ENCODE measurements around the gene PCNA.

Gene PCNA

DNA sequence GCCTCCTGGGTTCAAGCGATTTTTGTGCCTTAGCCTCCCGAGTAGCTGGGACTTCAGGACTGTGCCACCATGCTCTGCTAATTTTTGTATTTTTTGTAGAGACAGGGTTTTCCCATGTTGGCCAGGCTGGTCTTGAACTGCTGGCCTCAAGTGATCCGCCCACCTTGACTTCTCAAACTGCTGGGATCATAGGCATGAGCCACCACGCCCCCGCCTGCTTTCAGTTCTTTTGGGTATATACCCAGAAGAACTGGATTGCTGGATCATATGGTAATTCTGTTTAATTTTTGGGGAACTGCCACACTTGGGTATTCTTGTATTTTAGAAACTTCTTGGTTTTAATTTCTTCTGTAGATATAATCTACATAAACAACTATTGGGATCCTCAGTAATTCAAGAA lies 24.1 kb upstream of the PCNA start:
- no peak overlapping the region for H3K4me3 ChIP-seq (ENCODE audit: low read depth, low read length)

DNA sequence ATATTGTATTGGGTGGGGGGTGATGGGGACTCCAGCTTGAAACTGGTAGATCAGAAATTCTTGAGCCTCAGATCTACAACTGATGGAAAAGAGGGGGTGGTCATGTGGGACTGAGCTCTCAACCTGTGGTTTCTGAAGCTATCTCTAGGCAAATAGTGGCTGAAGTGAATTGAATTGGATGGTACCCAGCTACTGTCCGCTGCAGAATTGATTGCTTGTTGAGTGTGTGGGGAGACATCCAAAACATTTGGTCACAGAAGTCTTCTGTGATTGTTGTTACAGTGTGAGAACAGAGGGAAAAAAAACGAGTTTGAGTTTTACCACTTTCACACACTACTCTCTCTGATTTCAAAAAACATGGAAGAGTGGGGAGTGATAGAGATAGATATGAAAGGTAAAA lies 21.9 kb upstream of the PCNA start:
- H3K4me3 ChIP-seq (ENCODE audit: low read depth, low read length): no peak overlapping the region

DNA sequence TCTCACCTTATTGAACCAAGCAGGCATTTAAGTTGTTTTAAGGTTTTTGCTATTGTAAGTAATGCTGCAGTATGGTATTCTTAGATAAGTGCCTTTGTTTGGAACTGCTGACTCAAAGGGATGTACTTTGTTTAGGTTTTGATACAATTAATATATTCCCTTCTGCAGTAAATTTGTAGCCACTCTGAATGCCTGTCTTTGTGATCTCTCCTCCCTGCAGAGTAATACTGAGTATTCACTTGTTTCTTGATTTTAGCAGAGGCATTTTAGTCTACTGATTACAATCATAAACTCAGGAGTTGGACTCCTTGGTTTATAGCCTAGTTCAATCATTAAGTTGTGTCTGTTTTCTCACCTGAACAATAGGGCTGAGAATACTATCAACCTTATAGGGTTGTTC lies 20.4 kb upstream of the PCNA start:
- no peak overlapping the region for H3K4me3 ChIP-seq (ENCODE audit: low read depth, low read length)

DNA sequence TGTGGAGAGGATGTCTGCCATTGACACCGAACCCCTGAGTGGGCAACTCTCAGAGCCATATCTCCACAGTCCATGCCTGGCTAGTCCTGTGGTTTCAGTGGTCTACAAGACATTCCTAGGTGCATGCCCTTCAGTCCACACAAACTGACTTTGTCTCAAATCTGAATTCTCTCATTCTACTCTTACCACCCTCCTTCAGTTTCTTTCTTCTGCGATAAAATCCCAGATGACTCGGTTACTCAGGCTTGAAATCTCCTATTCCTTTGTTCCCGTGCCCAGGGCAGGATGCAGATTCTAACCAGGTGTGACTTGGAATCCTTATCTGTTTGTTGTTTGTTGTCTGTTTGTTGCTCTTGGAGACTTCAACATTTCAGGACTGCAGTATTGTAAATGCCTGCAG lies 16.3 kb upstream of the PCNA start:
- no peak overlapping the region for H3K4me3 ChIP-seq (ENCODE audit: low read depth, low read length)

DNA sequence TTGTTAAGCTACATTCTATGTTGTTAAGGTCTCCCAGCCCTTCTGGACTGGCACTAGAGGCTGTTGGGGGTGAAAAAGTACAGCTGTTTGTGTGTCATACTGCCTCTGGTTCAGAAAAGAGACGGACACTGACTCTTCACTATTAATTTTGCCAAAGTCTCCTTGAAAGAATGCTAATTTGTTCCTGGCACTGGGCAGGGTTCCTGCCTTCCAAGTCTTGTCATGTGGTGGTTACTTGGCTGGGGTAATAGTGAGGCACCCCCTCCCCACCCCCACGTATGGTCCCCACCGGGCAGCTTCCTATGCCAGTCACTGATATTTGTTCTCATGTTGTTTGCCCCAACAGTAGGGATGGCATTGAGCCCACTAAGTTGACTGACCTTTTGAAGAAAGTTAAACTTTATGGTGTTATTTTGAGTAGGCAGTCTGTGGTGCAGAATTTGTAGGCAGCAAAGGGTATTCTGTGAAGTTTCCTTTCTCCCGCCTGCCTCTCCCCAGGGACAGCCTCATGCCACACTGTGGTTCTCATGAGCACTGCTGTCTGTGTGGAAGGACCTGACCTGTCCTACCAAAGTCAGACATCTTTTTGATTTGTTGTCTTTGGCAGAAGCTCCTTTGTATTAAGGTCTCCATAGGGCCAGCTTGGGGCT lies 15.7 kb upstream of the PCNA start:
- no peak overlapping the region for H3K4me3 ChIP-seq (ENCODE audit: low read depth, low read length)

DNA sequence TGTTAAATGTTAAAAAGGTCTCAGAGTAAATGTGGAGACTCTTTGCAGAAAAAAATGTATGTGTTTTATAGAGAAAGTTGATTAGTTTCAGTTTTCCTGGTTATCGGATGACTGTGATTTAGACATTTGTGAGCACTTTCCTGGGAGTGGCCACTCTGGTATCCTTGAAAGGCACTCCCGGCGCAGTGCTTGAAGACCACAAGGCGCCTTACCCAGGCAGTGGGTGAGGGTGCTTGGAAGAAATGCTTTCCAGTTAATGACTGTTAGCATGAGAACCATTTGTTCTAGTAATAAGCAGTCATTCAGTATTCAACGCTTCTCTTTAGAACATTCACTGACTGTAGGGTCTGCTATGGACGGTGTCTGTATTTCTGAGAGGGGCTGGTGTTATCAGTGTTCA lies 14.2 kb upstream of the PCNA start:
- H3K4me3 ChIP-seq (ENCODE audit: low read depth, low read length): no peak overlapping the region

DNA sequence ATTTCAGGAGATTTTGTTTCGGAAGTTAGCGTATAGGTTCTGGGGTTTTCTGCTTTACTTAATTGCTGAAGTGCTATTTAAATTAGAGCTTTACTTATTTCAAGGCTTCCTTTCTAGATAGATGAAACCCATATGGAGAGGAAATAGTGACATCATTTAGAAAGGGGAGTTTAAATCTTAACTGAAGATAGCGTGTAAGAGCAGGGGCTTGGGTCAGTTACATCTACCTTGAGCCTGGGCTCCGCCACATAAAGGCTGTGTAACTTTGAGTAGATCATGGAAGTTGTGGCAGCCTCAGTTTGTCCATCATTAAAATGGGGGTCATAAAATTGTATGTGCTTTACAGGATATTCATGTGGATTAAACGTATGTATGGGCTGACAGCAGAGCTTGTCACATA lies 11.7 kb upstream of the PCNA start:
- no peak overlapping the region for H3K4me3 ChIP-seq (ENCODE audit: low read depth, low read length)

DNA sequence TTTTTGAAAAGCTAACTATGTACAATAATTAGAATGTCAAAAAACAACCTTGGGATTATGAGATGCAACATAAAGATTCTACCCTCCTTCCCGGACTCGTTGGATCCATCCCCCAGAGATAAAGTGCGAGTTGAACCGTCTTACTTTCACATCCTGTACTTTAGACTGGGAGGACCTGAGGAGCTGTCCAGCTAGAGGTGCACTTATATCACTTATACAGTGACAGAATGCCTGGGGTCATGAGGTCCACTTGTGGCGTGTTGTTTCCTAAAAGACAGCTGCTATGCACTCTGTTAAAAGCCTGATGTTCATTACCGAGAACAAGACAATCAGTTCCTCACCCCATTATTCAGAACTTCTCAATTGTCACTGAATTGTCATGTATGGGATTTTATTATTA lies 9.1 kb upstream of the PCNA start:
- H3K4me3 ChIP-seq (ENCODE audit: low read depth, low read length): no peak overlapping the region

DNA sequence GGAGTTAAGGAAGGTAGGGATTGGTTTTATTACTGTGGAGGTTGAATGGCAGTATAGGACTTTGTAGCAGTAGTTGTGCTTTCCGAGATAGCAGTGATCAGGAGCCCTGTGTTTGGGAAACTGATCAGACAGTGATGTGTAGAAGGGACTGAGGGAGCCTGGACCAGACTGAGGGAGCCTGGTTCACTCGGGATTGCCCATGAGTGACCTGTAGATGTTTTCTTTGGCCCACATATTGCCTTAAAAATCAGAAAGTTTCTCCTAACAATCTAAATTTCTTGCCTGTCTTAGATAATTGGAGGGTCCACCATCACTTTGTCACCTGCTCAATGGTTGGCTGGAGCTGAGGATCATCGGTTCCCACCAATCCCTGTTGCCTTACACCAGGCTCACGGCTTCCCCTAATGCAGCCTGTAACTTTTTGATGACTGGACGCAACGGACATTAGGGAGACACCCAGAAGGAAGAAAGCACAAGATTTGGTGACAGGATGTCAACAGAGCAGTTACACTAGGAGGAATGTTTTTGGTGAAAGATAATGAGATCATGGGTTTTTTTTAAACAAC lies 8.2 kb upstream of the PCNA start:
- peak overlapping the region; percentile 91 for H3K4me3 ChIP-seq (ENCODE audit: low read depth, low read length)

DNA sequence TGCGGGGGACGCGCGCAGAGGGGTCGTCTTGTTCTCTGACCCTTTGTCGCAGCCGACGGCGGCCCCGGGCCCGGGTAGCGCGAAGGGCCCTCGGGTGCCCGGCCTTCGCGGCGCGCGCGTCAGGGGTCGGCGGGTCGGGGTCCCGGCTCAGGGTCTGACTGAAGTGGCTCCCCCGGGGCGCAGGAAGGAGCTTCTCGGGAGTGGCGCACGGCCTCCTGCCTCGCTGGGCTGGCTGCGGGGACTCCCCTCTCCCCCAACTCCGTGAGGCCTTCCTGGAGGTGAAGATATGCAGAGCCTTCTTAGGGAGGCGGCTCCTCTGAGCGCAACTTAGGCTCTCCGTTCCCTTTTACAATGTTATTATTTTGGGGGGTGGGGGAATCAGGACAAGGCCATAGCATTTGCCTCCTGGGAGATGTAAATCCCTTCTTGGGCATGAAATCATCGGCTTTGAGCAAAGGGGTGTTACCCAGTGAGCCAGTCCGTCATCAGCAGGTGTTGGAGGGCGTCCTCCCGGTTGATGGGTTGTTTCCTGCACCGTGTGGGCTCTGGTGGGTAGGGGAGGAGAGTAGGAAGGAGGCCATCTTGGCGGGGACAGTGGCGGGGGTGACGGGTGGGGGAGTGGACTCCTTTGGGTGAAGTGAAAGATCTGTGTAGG lies 7.6 kb upstream of the PCNA start:
- peak overlapping the region; percentile 91 for H3K4me3 ChIP-seq (ENCODE audit: low read depth, low read length)

DNA sequence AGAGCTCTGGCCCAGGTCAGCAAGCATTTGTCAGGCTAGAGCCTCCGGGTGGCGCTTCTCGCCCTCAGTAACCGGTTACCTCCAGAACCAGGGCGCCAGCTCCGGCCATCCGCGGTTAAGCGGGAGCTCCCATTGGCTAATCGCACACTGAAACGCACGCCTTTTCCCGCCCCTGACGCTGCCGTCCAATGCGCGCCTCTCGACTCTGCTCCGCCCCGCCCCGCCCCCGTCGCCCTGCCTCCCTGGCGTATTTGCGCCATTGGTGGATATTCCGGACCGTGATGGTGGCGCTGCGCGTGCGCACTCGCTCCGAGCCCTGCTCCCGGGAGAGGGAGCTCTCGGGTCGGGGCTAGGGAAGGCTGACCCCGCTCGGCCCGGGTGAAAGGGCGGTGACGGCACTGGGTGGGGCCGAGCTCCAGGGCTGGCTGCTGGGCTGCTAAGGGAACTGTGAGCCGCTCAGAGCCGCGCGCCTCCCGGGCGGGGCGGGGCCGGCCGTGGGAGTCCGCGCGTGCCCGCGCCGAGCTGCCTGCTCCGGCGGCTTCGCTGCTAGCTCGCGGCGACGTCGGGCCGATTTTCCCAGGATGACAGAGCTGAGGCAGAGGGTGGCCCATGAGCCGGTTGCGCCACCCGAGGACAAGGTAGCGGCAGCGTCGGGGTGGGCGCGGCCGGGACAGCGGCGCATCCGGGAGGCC lies 6.9 kb upstream of the PCNA start, which contains the start of gene CDS2:
TSS of gene CDS2 (plus strand) at position 497 of the 692 bp plus-strand sequence. CDS start at position 582, 85 bp downstream.
- peak within 1 kb of the TSS; percentile 91 for H3K4me3 ChIP-seq (ENCODE audit: low read depth, low read length)

DNA sequence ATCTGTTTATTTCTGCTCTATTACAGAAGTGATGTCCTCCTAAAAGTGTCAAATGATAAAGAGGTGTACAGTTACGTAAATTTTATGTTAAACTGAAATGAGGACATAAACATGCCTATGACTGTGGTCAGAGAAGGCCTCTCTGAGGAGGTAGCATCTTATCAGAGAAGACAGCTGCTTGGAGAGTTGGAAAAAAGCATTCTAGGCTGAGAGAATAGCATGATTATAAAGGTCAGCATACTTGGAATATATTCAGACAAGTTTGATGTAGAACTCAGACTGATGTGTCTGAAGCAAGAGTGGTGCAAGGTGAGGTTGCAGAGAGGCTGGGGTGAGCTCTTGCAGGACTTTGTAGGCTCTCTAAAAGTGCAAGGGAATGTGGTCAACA lies 3.1 kb upstream of the PCNA start:
- H3K4me3 ChIP-seq (ENCODE audit: low read depth, low read length): no peak overlapping the region

DNA sequence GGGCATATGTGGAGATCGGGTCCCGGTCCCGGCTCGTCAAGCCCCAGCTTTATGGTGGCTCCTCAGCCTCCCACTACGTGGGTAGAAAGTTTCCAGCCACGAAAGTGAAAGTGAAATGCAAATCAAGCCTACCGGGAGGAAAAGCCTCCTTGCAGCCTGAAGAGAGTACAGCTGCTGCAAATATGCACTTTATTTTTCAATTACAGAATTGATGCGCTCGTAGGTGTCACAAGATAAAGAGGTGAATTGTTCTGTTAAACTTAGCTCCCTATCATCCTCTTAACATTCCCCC lies 373 bp upstream of the PCNA start:
- H3K4me3 ChIP-seq (ENCODE audit: low read depth, low read length): peak overlapping the region; percentile 100

DNA sequence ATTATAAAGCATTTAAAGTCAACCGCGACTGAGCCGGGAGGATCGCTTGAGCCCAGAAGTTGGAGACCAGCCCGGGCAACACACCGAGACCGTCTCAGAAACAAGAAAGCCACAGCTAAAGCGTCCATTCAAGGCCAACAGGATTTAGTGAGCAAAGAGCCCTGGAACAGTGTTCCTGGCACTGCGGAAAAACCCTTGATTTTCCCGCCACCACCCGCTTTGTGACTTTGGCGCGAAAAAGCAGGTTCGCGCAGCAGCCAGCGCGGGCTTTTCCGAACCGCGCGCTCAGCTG lies 669 bp downstream of the PCNA start:
- H3K4me3 ChIP-seq (ENCODE audit: low read depth, low read length): peak overlapping the region; percentile 100

DNA sequence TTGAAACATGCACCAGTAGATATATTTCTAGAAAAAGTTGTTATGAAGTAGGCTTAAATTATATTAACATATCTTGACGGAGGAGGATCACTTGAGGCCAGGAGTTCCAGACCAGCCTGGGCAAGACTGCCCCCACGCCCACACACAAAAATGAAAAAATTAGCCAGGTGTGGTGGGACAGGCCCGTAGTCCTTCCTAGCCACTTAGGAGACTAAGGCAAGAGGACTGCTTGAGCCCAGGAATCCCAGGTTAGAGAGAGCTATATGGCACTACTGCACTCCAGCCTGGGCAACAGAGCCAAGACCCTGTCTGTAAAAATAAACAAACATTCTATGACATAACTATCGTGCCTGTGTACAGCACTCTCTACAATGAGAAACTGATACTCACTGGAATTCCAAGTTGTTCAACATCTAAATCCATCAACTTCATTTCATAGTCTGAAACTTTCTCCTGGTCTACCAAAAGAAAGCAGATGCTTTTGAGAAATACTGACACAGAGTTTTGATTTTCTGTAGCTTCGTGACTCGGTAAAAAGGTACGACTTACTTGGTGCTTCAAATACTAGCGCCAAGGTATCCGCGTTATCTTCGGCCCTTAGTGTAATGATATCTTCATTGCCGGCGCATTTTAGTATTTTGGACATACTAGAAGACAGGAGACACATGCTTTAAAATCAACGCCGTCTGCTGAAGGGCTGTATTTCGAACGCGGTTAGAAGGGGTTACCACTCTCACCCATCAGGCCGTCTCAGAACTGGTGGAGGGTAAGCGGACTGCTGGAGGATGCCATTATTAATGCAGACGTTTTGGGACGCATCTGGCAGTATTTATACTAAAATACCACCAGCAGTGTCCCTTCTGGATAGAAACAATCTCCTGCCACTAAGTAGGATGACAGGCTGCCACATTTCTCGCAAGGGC lies 1.3 kb downstream of the PCNA start:
- peak overlapping the region; percentile 100 for H3K4me3 ChIP-seq (ENCODE audit: low read depth, low read length)

DNA sequence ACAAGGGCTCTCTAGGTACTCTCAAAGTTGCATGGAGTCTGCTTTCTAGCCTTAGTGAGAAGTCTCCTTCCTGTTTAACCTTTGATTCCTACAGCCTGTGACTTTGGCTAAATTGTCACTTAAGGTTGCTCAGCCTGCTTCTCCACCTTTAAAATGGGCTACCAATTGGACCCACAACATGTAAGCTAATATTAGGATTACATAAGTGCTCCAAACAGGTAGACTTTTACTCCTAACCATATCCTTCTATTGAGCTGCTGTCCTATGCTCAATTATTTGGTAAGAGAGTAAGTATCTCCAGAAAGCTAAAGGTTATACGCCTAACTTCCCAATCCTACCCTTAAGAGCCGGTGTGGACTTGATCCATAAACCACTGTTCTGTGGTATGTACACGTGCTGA lies 2.9 kb downstream of the PCNA start:
- H3K4me3 ChIP-seq (ENCODE audit: low read depth, low read length): peak overlapping the region; percentile 14

DNA sequence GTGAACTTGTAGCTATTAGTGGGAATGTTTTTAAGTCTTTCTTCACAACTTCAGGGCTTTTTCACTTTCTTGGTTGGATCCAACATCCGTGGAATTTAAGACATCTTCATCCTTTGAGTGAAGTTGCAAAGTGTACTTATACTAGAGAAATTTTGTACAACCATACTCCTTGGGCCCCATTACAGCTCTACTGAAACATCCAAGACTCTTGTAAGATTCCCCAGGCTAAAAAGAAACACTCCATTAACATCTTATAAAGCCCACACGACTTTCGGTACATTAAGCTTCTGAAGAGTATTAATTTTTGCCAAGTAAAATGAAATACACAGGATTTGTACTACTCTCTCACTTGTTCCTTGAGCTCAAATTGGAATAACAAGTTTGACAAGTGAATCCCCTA lies 5.4 kb downstream of the PCNA start:
- no peak overlapping the region for H3K4me3 ChIP-seq (ENCODE audit: low read depth, low read length)

DNA sequence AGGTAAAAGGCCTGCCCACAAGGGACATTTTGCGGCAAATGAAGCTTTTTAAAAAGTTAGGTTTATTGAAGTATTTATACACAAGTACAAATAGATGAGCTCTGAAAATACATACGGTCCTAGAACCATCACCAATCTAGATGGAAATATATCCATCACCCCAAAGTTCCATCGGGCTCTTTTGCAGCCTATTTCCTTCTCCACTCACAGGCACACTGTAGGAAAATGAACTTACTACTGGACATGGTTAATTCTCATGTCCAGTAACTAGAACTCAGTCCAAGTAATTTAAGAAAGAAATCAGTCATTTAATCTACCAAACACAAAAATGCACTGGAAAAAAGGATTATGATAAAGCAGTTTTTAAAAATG lies 6.2 kb downstream of the PCNA start:
- peak overlapping the region; percentile 98 for H3K4me3 ChIP-seq (ENCODE audit: low read depth, low read length)

DNA sequence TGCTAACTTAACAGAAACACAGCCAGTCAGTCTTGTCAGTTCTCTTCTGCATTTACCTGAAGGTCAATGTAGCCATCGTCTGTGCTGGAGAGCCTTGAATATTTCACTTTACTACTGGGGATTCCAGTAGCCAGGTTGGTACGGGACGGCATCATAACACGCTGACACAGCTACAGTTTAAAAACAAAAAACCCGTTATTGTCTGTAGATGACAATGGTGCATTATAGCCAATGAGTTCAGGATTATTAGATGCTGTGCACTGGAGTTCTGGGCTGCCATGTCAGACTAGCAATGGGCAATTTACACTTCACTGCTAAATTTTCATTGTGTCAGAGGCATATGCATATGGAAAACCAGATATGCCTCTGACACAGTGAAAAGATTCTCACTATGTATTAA lies 10.5 kb downstream of the PCNA start:
- H3K4me3 ChIP-seq (ENCODE audit: low read depth, low read length): no peak overlapping the region

DNA sequence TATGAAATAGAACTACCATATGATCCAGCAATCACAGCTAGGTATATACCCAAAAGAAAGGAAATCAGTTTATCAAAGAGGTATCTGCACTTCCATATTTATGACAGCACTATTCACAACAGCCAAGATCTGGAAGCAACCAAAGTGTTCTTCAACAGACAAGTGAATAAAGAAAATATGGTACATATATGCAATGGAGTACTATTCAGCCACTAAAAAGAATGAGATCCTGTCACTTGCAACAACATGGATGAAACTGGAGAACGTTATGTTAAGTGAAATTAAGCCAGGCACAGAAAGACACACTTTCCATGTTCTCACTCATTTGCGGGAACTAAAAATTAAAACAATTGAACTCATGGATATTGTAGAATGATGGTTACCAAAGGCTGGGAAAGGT lies 15.3 kb downstream of the PCNA start:
- H3K4me3 ChIP-seq (ENCODE audit: low read depth, low read length): no peak overlapping the region

DNA sequence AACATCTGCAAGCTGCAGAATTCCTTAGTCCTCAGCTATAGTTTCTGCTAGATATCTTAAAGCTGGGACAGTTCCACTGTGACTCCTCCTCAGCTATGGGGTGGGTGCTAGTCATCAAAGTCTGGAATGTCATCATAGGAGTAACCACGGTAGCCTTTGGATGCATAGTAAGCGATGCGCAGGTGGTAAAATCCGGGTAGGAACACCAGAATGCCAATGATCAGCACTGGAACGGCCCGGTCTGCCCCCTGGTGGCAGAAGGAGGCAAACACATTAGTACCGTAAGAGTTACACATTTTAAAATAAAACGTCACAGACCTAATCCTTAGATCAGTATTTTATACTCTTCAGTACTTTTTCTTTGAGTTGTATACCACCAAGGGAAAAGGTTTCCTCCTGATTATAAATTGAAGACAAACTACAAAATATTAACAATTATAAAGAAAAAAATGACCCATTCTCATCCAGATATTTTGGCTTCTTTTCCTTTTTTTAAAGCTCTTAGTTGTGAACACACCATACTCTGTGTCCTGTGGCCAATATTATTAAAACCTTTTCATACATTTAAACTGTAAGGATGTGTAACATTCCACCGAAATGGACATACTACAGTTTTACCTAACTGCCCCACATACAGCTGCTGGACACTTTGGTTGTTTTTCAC lies 18.9 kb downstream of the PCNA start:
- H3K4me3 ChIP-seq (ENCODE audit: low read depth, low read length): no peak overlapping the region
